Measurements from ENCODE around the gene RAB43. TPM values are rescaled to one million over a fixed set of nuclear protein-coding genes. Genes with fewer than 3 reads are reported as not detected.
"Not testable (repeated sequence)": the region's sequence is repeated elsewhere in the genome, so short reads cannot be mapped to it uniquely, and the experiment has no call there.

The RAB43 gene
- polyA plus RNA-seq, 3 donors: 5.1 to 8.4 (median 6.7) TPM

DNA sequence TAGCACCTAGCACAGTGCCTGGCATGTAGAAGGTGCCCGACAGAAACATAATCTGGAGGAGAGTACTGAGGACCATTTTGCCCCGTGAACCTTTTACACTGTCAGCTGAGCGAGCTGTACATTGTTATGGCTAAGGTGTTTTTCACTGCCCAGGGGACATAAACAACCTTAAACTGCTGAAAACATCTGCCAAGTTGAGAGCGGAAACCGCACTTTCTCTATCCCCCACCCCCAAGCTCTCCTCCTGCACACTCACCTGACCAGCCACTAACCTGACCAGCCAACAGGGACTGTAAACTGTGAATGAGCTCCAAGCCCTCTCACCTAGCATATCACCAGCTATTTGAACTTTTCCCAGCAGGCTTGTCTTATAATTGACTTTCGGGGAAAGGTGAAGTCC is 17.6 kb downstream of the RAB43 start:
- DNase-seq: no peak

- no peak for DNase-seq
Observed at GRCh38 chr3:129103296-129103695, 18.3 kb downstream of the RAB43 start.

DNA sequence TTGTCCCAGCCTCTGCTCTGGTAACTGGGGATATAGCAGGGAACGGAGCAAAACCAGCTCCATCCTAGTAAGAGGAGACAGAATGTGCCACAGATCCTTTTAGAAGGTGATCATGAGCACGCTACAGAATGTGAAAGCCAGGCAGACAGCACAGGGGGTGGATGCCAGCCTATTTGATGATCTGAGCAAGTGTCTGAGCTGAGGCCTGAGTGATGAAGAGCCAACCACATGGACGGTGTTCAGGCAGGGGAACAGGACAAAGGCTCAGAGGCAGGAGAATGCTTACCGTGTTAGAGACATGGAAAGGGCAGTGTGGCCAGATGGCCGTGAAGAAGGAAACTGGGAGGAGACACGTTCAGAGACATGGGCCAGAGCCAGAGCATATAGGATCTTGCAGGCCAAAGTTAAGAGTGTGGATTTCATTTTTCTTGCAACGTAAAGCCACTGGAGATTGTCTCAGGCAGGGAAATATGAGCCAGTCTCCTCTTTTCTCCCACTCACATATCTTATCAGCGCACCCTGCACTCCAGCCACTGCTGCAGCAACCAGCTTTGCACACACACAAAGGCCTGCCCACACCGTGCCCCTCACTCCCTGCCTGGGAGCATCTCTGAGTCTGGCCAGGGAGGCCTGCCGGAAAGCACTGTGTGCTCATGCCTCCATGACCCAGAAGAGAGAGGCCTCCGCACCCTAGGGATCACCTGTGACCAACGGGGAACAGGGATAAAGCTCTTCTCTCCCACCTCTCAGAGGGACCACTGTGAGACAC is 20.1 kb downstream of the RAB43 start:
- DNase-seq: no peak

GRCh38 chr3:129100274-129100673 is 21.3 kb downstream of the RAB43 start:
- DNase-seq: no peak

DNA sequence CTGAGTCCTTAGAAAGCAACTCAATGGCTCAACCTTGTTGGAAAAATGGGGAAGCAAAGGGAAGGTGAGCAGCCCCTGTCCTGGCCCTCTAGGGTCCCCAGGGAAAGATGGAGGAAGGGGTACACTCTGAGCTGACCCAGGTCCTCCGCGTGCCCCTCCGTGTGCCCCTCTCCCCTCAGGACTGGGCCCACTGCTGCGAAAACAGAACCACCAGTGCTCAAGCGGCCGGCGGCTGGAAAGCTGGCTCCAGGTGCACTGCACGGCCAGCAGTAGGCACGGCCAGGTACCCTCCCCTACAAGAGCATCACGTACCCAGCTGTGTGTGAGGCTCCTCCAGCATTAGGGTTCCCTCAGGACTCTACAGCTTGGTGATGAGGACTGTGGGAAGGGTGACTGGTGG is 26.3 kb downstream of the RAB43 start:
- DNase-seq: no peak

GRCh38 chr3:129088312-129088711 is 33.3 kb downstream of the RAB43 start:
- DNase-seq: not testable (repeated sequence)

DNA sequence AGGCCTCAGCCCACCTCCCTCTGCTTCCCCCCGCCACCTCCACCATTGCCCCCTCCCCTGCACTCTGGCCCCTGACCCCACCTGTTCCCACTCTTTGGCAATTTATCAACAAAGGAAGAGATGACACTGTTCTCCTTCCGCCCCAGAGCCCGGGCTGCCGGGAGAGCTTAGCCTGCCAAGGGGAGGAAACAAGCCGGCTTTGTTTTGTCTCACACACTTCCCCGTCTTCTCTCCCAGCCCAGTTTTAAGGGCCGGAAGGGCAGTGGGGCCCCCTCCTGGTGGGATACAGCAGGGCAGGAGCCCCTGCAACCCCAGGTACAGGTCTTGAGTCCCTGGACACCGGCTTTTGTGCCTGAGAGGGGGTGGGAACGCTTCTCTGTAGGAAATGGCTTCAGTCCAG is 33.7 kb downstream of the RAB43 start:
- DNase-seq: not testable (repeated sequence)

GRCh38 chr3:129087138-129087702 is 34.4 kb downstream of the RAB43 start:
- no peak for DNase-seq

DNA sequence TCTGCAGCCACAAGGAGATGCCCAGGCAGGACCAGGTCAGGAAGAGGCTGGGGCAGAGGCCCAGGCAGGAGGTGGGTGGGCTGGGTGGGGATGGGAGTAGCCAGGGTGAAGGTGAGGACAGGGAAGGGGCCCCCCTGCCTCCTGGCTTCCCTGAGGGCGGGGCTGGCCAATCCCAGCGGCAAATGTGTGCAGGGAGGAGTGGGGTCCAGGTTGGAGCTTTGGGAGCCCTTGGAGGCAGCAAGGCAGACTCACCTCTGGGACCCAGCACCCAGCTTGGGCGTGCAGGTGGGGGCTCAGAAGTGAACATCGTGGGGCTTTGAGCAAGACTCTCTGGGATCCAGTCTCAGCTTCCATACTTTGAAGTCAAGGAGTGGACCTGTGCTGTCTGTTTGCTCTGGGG is 35.8 kb downstream of the RAB43 start:
- DNase-seq: no peak

DNA sequence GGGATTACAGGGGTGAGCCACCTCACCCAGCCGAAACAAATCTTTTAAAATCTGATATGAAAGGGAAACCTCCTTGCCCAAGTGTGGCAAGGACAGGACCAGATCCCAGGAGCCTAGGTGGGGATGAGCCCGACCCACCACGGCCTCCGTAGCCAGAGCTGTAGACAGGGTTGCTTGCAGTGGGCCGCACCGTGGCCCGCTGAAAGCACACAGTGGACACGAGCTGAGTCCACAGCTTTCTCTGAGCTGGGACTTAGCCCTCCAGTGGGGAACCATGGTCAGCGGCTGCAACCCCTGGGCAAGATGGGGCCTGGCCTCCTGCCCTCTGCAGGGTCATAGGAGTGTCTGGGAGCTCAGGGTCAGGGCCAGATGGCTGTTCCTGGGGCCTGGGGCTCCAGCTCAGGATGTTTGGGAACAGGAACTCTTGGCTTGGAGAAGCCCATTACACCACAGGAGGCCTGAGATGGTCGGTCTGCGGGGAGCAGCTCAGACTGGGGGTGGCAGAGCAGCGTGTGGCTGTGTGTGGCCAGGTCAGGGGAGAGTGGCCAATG is 36.4 kb downstream of the RAB43 start:
- no peak for DNase-seq

DNA sequence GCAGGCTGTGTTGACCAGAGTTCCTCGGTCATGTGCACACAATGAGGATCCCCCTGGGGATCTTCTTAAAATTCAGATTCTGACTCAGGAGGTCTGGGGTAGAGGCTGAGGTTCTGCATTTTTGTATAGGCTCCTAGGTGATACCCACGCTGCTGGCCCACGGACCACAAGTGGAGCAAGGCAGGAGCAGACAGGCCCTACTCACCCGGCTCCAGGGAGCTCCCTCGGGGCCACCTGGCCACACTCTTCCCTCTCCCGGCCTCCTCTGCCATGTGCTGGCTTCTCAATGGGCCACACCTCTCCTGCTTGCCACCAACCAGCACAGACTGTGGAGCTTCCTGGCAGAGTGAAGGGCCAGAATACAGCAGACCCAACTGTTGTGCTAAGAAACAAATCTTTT is 37.1 kb downstream of the RAB43 start:
- no peak for DNase-seq

- DNase-seq: no peak
Observed at GRCh38 chr3:129082026-129082425, 39.6 kb downstream of the RAB43 start.

DNA sequence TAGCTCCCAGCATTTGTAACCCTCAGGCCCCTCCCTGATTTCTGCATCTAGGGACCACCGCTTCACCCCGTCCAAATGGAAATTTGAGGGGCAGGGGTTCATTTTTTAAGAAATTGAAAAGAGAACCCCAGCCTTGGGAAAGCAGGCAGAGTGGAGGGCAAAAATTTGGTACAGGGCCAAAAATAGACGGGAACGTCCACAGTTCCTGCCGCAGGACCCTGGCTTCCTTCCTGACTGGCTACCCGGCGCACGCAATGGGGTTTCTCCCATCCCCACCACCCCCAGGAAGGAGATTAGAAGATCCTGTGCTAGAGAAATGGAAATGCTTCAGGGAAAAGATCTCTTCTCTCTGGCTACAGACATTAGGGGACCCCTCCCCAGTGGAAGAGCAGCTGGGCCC is 40.1 kb downstream of the RAB43 start:
- no peak for DNase-seq

- DNase-seq: no peak
Observed at GRCh38 chr3:129078510-129078909, 43.1 kb downstream of the RAB43 start.

- no peak for DNase-seq
Observed at GRCh38 chr3:129077222-129077621, 44.4 kb downstream of the RAB43 start.

- DNase-seq: no peak
Observed at GRCh38 chr3:129070086-129070885, 51.3 kb downstream of the RAB43 start.

- DNase-seq: not testable (repeated sequence)
Observed at GRCh38 chr3:129069313-129070085, 52.1 kb downstream of the RAB43 start.

GRCh38 chr3:129068291-129068886 is 53.2 kb downstream of the RAB43 start:
- DNase-seq: no peak

GRCh38 chr3:129067719-129068118 is 53.9 kb downstream of the RAB43 start:
- not testable (repeated sequence) for DNase-seq

DNA sequence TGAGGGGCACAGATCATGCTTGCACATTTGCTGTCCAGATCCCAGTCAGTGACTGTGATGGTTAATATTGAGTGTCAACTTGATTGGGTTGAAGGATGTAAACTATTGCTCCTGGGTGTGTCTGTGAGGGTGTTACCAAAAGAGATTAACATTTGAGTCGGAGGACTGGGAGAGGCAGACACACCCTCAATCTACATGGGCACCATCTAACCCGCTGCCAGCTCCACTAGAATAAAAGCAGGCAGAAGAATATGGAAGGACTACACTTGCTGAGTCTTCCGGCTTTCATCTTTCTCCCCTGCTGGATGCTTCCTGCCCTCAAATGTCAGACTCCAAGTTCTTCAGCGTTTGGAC is 55.9 kb downstream of the RAB43 start:
- DNase-seq: no peak

DNA sequence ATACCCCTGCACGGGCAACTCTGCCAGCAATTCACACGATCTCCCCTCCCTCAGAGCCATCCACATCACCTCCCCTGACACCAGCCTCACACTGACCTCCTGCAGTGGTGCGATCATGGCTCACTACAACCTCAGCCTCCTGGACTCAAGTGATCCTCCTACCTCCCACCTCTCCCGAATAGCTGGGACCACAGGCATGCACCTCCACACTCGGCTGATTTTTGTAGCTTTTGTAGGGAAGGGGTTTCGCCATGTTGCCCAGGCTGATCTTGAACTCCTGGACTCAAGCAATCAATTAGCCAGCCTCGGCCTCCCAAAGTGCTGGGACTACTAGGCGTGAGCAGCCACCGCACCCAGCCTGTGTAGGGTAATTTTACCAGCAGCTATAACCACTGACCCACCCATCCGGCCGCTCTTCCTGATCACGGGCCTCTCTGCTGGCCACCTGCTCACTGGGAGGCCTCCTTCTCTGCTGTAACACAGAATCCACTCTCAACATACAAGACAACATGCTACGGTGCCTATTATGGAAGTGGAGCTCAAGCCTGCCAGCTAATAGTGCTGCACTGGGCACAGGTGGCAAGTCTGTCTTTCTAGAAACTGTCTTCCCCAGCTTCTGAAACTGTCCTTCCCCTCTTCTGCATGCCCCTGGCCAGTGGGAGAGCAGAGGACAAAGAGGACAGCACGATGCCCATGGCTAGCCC is 56.4 kb downstream of the RAB43 start:
- no peak for DNase-seq
